Activated CD8-positive, alpha-beta T cell treated with anti-CD3 and anti-CD28 coated beads for 36 hours (primary cell): ENCODE data around the gene MAP3K5. TPM values are rescaled to one million over a fixed set of nuclear protein-coding genes. Genes with fewer than 3 reads are reported as not detected.

Experiments
- ATAC-seq: fragments of 200-7000 bp; cut with Tn5 transposase; one replicate; pipeline ENCODE4 v1.10.0; 2021; ENCODE audit warnings: mild to moderate bottlenecking, moderate library complexity
- CTCF ChIA-PET: fragments of 350-600 bp; sonication (Branson Sonifier 250); formaldehyde crosslinking; loops from one replicate; lab custom pipeline; 2021; ENCODE audit warnings: antibody characterized with exemption; lab: Charles Lee
- POLR2A ChIA-PET: fragments of 350-600 bp; sonication (Branson Sonifier 250); formaldehyde crosslinking; loops from one replicate; lab custom pipeline; 2021; ENCODE audit warnings: antibody characterized with exemption; lab: Charles Lee
- DNase-seq: peaks from one replicate; pipeline ENCODE4 v3.0.0-alpha.2; 2020
- H3K27ac Mint-ChIP-seq: one replicate; pipeline ENCODE4 v1.8.0; 2021; ENCODE audit warnings: mild to moderate bottlenecking, mixed read lengths
- H3K27me3 Mint-ChIP-seq: one replicate; pipeline ENCODE4 v1.8.0; 2021; ENCODE audit warnings: mixed read lengths
- H3K36me3 Mint-ChIP-seq: one replicate; pipeline ENCODE4 v1.8.0; 2021; ENCODE audit warnings: low read depth, mixed read lengths
- H3K4me1 Mint-ChIP-seq: one replicate; pipeline ENCODE4 v1.8.0; 2021; ENCODE audit warnings: low read depth, mixed read lengths
- H3K4me3 Mint-ChIP-seq: one replicate; pipeline ENCODE4 v1.8.0; 2021; ENCODE audit warnings: mild to moderate bottlenecking, moderate library complexity, mixed read lengths
- H3K9me3 Mint-ChIP-seq: one replicate; pipeline ENCODE4 v1.8.0; 2021; ENCODE audit warnings: mixed read lengths
- CTCF ChIP-seq: fragments of 200-600 bp; IDR thresholded peaks from one replicate; pipeline ENCODE4 v1.8.0; 2022; ENCODE audit warnings: antibody characterized with exemption, mild to moderate bottlenecking
- intact Hi-C: fragments of 100-400 bp; cut with micrococcal nuclease; formaldehyde crosslinking; loops from one replicate; pipeline ENCODE4 v1.10.0; 2022
- total RNA-seq, 2 experiments: library from RNA; stranded (reverse); gene quantifications; one replicate each; pipeline ENCODE4 v1.2.3, GENCODE V29; 2021

Gene MAP3K5
- total RNA-seq, 2 experiments from 2014 or later, result 4.4 to 4.6 TPM

- DNase-seq, result no peak
- Mint-ChIP-seq H3K36me3 (no peaks in the 10 kb centered on the region), H3K9me3 (no peaks in the 10 kb centered on the region), H3K27ac (no peak overlapping the region), H3K4me1 (peaks cover 11% of the 10 kb centered on the region), H3K27me3 (no peaks in the 10 kb centered on the region), H3K4me3 (no peak overlapping the region)
- no peak for TF ChIP-seq CTCF
- intact Hi-C loops, result no loop called here
- POLR2A ChIA-PET, result interaction anchor here (1.1 kb wide), 1 partner anchor 60 kb away, joined by 3 read pairs; the partner anchor contains the start of gene MAP3K5
- no peak for ATAC-seq
- CTCF ChIA-PET, result no interaction called here
Observed at GRCh38 chr6:136732889-136733288, 59.4 kb downstream of the MAP3K5 start.

- no peak overlapping the region for H3K27ac Mint-ChIP-seq
- CTCF ChIA-PET, result no interaction called here
- POLR2A ChIA-PET, result no interaction called here
Observed at GRCh38 chr6:136729832-136730231, 62.4 kb downstream of the MAP3K5 start.

GRCh38 chr6:136728976-136729515, 63.2 kb downstream of the MAP3K5 start:
- TF ChIP-seq CTCF, result no peak
- H3K36me3 Mint-ChIP-seq, result no peaks in the 10 kb centered on the region
- DNase-seq, result no peak
- H3K9me3 Mint-ChIP-seq, result no peaks in the 10 kb centered on the region
- peaks cover 16% of the 10 kb centered on the region for H3K4me1 Mint-ChIP-seq
- POLR2A ChIA-PET, result interaction anchor here (1.0 kb wide), 1 partner anchor 11 kb away, joined by 3 read pairs; no protein-coding TSS in a partner anchor
- H3K4me3 Mint-ChIP-seq, result no peak overlapping the region
- H3K27ac Mint-ChIP-seq, result no peak overlapping the region
- intact Hi-C loops, result loop anchor here (10.0 kb wide), 1 partner anchor 56 kb away; no protein-coding TSS in a partner anchor
- no peak for ATAC-seq
- CTCF ChIA-PET, result interaction anchor here (2.1 kb wide), 1 partner anchor 63 kb away, joined by 10 read pairs; the partner anchor contains the start of gene MAP3K5
- no peaks in the 10 kb centered on the region for H3K27me3 Mint-ChIP-seq

More at GRCh38 chr6:136729832-136730231, 62.4 kb downstream of the MAP3K5 start:
- Mint-ChIP-seq H3K4me1 (peaks cover 14% of the 10 kb centered on the region), H3K27me3 (no peaks in the 10 kb centered on the region), H3K4me3 (no peak overlapping the region), H3K36me3 (no peaks in the 10 kb centered on the region), H3K9me3 (no peaks in the 10 kb centered on the region)
- intact Hi-C loops, result loop anchor here (10.0 kb wide), 1 partner anchor 55 kb away; no protein-coding TSS in a partner anchor
- DNase-seq, result no peak
- ATAC-seq, result no peak
- no peak for TF ChIP-seq CTCF

- Mint-ChIP-seq H3K9me3 (no peaks in the 10 kb centered on the region), H3K36me3 (no peaks in the 10 kb centered on the region), H3K27ac (no peak overlapping the region)
Observed at GRCh38 chr6:136728033-136728939, 64.0 kb downstream of the MAP3K5 start.

More at GRCh38 chr6:136728033-136728939, 64.0 kb downstream of the MAP3K5 start:
- ATAC-seq (no peak), DNase-seq (no peak)
- no peaks in the 10 kb centered on the region for H3K27me3 Mint-ChIP-seq
- ChIA-PET CTCF (interaction anchor here (1.5 to 2.1 kb wide), 2 partner anchors 64 to 84 kb away, joined by 3 to 10 read pairs; partner anchors contain the start of gene MAP3K5), POLR2A (interaction anchor here (1.0 kb wide), 1 partner anchor 10 kb away, joined by 3 read pairs; no protein-coding TSS in a partner anchor)
- no peak overlapping the region for H3K4me3 Mint-ChIP-seq
- no peak for TF ChIP-seq CTCF
- intact Hi-C loops, result loop anchor here (10.0 kb wide), 1 partner anchor 57 kb away; no protein-coding TSS in a partner anchor
- H3K4me1 Mint-ChIP-seq, result peaks cover 23% of the 10 kb centered on the region
